Skin of body (tissue), 2 donors: Measurements from ENCODE around the gene UCP3. TPM values are rescaled to one million over a fixed set of nuclear protein-coding genes. Genes with fewer than 3 reads are reported as not detected.

ENCODE experiments used
- DNase-seq: peaks from one replicate; lab custom pipeline; 2025; lab: John Stamatoyannopoulos, UW
- total RNA-seq: library from RNA; depleted of rRNA; stranded (reverse); fragments of >200 nt; gene quantifications from one replicate; pipeline ENCODE4 v1.2.3, GENCODE V29; 2014

The UCP3 gene, protein sequence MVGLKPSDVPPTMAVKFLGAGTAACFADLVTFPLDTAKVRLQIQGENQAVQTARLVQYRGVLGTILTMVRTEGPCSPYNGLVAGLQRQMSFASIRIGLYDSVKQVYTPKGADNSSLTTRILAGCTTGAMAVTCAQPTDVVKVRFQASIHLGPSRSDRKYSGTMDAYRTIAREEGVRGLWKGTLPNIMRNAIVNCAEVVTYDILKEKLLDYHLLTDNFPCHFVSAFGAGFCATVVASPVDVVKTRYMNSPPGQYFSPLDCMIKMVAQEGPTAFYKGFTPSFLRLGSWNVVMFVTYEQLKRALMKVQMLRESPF
- total RNA-seq: 0.39 TPM

DNA sequence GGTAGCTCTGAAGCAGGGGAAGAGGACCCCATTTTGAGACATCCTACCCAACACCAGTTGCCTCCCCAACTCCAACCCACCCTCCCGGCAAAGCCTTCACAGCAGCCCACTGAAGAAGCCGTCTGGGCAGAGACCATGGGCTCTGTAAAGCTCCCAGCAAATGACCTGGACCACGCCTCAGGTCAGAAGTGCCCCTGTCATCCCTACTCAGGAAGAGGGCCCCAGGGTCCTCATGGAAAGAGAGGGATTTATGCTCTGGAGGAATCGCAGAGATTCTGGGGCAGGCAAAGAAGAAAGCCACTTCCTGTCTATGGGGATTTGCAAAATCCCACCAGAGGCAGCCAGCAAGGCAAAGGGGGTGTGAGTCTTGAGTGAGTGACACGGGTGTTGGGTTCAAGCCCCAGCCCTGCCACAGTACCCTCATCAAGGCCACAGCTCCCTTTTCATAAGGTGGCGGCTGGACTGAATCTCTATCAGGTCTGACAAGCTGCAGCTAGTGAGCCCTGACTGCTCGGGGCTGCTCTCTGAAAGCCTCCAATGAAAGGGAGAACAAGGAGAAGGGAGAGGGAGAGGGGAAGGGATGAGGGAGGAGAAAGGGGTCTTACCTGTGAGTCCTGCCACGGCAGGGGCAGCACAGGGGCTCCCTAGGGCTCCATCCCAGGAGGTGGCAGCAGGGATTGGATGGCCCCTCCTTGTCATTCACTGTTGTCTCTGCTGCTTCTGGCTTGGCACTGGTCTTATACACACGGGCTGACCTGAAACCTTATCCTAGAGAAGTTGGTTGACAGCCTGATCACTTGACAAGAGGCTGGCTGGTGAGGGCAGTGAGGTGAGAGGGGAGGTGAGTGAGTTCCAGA lies at the start of gene UCP3:
Gene UCP3, minus strand, starts transcription at position 713 of the 857 bp plus-strand sequence. CDS start 2,043 bp downstream, outside the sequence.
- DNase-seq: no peak

- DNase-seq: no peak
Measured at GRCh38 chr11:74057249-74058151, 48.6 kb upstream of the UCP3 start.

DNA sequence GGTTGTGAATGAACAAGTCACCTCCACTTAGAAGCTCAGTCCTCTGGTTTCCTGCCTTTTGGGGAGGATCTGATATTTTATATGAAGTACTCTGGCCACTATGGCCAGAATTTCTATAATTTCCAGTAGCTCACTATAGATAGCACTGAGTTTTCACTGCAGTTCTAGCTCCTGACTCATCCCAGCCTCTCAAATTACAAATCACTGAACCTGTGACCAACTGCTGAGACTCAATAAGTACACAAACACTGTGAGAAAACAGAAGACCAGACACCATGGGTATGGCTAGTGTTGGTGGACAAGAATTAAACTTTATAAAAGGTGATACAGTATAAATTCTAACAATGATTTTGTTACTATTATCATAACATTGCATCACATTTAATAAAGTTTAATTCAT lies 47.1 kb upstream of the UCP3 start:
- no peak for DNase-seq

DNA sequence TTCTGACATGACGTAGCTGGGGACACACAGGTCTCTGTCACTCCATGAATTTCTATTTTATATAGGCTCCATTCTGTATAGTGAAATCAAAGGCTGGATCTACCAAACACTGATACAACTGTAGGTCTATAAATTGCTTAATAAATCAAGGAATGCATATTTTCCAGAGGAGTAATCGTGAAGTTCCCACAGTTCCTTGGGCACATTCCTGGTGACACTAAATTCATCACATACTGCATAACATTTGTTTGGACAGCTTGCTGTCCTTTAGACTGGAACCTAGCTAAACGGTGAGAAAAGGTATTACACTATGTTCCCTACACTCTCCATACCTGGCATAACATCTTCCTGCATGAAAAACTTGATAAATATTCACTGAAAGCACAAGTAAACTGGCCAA lies 41.6 kb upstream of the UCP3 start:
- no peak for DNase-seq

- DNase-seq: no peak
Measured at GRCh38 chr11:74048993-74049392, 40.1 kb upstream of the UCP3 start.

GRCh38 chr11:74044538-74044937 lies 35.7 kb upstream of the UCP3 start:
- no peak for DNase-seq

DNA sequence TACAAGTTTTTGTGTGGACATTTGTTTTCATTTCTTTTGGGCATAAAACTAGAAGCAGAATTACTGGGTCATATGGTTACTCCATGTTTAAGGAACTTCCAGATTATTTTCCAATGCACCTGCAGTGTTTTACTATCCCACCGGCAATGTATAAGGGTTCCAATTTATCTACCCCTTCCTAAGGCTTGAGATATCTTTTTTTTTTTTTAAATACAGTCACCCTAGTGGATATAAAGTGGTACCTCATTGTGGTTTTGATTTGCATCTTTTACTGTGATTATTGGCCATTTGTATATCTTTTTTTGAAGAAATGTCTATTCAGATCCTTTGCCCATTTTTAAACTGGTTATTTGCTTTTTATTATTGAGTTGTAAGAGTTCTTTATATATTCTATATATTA lies 34.6 kb upstream of the UCP3 start:
- no peak for DNase-seq

DNA sequence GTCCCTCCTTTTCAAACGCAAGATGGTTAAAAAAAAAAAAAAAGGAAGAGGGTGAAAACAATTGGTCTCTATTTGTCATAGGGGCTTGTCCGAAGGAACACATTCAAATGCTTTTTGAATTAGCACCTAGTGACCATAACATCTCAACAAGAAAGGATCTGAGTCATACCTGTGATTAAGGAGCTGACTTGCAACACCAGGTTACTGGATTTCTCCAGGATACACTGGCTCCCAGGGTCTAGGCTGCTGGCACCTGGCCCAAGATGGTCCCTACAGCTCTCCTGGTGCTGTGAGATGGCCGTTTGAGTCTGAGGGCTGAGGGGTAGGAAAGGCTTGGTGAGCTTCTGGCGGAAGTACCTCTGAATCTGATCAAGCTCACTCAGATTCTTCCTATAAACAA lies 28.4 kb upstream of the UCP3 start:
- no peak for DNase-seq

DNA sequence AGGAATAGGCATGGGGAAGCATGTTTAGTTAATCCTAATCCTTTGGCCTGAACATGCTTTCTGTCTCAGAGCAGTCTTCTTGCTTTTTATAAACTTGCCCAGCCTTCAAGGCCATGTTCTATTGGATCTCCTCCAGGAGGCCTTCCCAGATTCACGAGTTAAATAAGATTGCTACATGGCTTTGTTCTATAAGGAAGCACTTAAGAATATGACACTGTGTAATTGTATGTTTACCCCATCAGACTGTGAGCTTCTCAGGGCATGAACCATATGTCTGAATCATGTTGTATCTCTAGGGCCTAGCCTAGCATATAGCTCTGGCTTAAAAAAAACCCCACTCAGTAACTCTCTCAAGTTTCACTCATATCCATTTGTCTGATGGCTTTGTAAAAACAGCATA lies 26.4 kb upstream of the UCP3 start:
- no peak for DNase-seq

DNA sequence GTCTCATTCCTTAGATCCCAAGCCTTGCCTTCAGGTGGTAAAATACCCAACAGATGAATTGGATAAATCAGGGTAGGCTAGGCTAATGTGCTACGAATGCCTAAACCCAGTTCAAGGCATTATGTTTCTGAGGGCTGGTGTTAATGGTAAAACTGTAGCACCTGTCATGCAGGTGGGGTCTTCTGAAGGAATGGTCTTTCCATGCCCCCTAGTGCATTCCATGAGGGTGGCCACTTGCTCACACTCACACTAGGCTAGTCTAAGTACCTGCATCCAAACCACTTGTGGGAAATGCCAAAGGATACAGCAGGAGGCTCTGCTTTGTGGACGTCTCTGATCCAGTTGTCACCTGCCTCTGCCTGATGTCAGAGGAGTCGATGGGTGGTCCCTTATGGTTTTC lies 24.2 kb upstream of the UCP3 start:
- DNase-seq: no peak

DNA sequence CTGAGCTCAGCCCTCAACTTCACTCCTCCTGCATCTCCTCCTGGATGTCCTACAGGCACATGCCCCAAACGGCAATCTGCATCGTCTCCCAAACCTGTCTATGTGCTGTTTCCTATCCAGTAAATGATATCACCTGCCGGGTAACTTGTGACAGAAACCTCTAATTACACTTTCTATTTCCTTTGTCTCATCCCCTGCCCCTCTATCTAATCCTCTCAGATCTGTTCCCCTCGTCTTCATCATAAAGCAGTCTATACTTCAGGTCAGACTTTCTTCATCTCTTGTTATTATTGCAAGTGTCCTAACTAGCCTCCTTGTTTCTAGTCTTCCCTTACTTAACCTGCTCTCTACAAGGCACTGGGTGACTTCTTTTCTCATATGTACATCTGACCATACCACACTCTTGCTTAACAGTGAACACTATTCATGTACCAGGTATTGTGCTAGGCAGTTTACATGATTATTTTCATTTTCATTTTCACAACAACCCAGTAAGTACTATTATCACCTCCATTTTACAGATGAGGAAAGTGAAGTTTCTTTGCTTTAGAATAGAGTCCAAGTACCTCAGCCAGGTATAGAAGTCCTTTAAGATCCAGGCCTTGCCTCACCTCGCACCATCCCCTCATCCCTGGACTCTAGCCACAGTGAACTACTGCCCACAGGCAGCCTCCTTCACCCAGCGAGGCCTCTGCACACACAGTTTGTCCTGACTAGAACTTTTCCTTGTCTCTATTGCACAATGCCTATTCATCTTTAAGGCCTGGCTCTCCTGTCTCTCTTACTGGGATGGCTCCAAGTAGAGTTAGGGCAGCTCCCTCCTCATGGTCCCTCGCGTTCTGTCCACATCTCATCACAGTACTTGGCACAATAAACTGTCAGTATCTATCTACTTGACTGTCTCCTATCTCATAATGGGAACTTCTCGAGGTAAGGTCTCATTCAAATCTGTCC lies 22.1 kb upstream of the UCP3 start:
- DNase-seq: no peak

DNA sequence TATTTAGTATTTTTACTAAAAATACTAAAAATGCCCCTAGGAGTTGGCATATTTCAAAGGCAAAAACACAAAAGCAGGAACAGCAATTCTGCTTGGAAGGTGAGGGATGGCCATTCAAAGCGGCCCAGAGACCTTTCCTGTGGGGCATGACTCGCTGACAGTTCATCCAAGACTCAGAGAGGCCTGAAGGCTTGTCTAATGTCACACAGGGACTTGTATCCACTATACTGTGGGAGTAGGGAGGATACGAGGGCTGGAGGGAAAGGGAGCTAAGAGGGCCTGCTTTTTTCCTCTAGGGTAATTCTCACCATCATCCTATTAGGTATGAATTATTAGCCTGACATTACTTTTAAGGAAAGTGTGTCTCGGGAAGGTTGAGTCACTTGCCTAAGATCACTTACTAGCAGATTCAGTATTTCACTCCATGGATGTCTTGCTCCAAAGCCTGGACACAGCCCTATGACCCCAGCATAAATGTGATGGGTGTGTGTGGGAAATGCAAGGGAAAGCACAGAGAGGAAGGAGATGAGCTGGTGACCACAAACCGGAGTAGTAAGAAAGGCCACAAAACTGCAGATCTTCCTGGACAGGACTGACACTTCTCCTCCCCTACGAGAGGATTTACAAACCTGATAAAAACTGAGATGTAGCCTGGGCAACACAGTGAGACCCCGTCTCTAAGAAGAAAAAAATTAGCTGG lies 16.7 kb upstream of the UCP3 start:
- DNase-seq: no peak

DNA sequence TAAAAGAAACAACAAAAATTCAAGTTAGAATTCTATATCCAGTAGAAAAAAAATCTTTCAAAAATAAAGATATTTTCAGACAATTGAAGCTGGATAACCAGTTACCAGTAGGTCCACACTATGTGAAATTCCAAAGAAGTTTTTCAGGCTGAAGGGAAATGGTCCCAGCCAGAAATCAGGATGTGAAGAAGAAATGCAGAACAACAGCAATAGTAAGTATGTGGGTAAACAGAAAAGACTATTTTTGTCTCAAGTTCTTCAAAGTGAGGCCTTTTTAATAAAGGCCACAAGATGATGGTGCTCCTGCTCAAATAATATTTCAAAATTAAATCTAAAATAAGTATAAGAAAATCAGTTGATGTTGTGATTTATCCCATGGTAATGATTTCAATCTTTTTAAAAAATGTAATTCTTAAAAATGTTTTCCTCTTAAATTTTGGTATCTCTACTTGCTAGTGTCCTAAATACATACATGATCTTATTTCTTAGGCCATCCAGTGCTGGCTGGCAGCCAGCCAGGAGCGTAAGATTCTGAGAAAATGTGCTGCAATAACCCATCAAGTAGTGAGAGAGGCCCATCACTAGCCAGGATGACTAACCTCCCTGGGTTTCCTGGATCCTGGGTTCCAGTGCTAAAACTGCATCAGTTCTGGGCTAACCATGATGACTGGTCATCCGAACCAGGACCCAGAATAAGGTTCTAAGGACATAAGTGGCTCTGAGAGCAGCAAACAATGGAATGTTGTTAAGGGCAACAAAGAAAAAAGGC lies 15.6 kb upstream of the UCP3 start:
- DNase-seq: no peak

GRCh38 chr11:74023276-74023675 lies 14.4 kb upstream of the UCP3 start:
- no peak for DNase-seq

- no peak for DNase-seq
Measured at GRCh38 chr11:74022546-74022945, 13.7 kb upstream of the UCP3 start.

DNA sequence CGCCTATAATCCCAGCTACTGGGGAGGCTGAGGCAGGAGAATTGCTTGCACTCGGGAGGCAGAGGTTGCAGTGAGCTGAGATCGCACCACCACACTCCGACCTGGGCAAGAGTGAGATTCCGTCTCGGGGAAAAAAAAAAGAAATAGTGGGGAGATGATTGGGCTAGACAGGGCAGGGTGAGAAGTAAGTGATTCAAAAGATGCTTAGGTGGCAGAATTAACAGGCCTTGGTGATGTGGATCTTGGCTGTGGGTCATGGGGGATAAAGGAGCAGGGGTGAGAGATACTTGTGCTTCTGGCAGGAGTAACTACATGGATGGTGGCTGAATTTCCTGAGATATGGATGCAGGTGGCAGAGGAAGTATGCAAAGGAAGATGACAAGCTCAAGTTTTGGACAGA lies 13.1 kb upstream of the UCP3 start:
- DNase-seq: no peak

DNA sequence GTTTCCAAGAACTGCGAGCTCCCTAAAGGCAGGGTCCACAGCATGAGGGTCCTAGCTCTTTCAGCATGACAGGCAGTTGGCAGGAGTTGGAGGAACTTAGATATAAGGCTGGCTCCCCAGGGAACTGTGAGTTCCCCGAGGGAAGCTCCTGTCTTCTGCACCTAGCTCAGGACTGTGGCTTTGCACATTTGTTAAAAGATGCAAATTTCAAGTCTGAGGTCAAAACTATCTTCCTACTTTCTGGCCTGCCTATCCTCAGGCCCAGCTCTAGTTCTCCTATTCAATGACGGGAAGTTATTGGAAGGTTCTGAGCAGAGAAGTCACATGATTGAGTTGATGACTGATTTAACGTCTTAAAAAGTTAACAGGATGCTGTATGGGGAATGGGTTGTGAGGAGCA lies 11.7 kb upstream of the UCP3 start:
- no peak for DNase-seq

DNA sequence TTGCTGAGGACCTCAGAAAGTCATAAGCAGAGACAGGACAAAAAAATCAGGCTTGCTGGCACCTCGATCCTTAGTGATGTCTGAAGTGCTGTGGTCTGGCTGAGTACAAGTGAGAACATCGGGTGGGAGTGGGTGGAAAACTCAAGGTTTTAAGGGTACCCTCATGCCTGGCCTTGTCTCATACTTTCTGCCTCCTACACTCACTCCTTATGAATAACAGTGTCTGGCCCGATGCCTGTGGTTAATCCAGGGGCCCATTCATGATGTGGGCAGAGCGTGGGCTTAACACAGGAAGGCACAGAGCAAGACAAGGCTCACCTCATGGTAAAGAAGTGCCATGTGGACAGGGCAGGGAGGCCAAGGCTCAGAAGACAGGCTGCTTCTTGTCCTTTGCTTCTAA lies 11.0 kb upstream of the UCP3 start:
- DNase-seq: no peak

GRCh38 chr11:74019104-74019738 lies 10.3 kb upstream of the UCP3 start:
- DNase-seq: no peak
